HepG2 (cell line): ENCODE data around the gene ST8SIA3. TPM values are rescaled to one million over a fixed set of nuclear protein-coding genes. Genes with fewer than 3 reads are reported as not detected.

Source experiments
- ATAC-seq: fragments of 200-7000 bp; cut with Tn5 transposase; 3 replicates; pipeline ENCODE4 v1.9.1; 2020; ENCODE audit warnings: mild to moderate bottlenecking, moderate library complexity
- BruUV-seq: library from RNA; stranded (reverse); fragments of 400-500 nt; replicated peaks from 2 replicates; lab custom pipeline; 2021; lab: Mats Ljungman, UMichigan
- CTCF ChIA-PET: fragments of 300-600 bp; formaldehyde crosslinking; extraction: SDS; loops from one replicate; lab custom pipeline; 2021; ENCODE audit warnings: low total read pairs, inconsistent platforms, low intra/inter-chr PET ratio; lab: Yijun Ruan, JAX
- POLR2A ChIA-PET: fragments of 350-600 bp; sonication (Branson Sonifier 250); formaldehyde crosslinking; loops from one replicate; lab custom pipeline; 2020; ENCODE audit warnings: antibody characterized with exemption, inconsistent platforms; lab: Yijun Ruan, JAX
- DNase-seq: peaks from one replicate; pipeline ENCODE4 v3.0.0-alpha.2; 2015; ENCODE audit warnings: low spot score
- FAIRE-seq: peaks from 3 replicates; lab custom pipeline; 2011; peaks lifted over from hg19 to GRCh38; lab: Jason Lieb, UNC
- H2AFZ ChIP-seq: one replicate; pipeline ENCODE4 v1.6.1; 2011; ENCODE audit warnings: low read length, inconsistent platforms
- H3K27ac ChIP-seq: fragments of 300-600 bp; 3 replicates; pipeline ENCODE4 v1.8.0; 2011; ENCODE audit warnings: mixed run types, mild to moderate bottlenecking, mixed read lengths, low read length, inconsistent platforms; ENCODE audit not compliant: insufficient read depth; ENCODE audit errors: extremely low read length
- H3K27me3 ChIP-seq, 2 experiments: fragments of 200-600 bp in 1 of 2; 2 replicates in 1 of 2; 3 replicates in 1 of 2; pipeline versions ENCODE4 v1.6.0 to v1.8.0; 2011; ENCODE audit warnings: low read length in 2 of 2, mild to moderate bottlenecking in 2 of 2, moderate library complexity in 2 of 2, inconsistent platforms in 1 of 2; ENCODE audit not compliant: insufficient read depth in 2 of 2, control insufficient read depth in 1 of 2
- H3K36me3 ChIP-seq, 2 experiments: fragments of 200-600 bp in 1 of 2; replicated peaks in 1 of 2; 2 replicates in 1 of 2; 3 replicates in 1 of 2; pipeline versions ENCODE4 v1.5.1 to v1.8.0; 2011; ENCODE audit warnings: low read length in 2 of 2, inconsistent platforms in 1 of 2; ENCODE audit not compliant: insufficient read depth in 2 of 2, control insufficient read depth in 1 of 2
- H3K4me1 ChIP-seq: 2 replicates; pipeline ENCODE4 v1.5.1; 2012; ENCODE audit warnings: low read length, inconsistent platforms; ENCODE audit not compliant: insufficient read depth
- H3K4me2 ChIP-seq: 2 replicates; pipeline ENCODE4 v1.6.0; 2011; ENCODE audit warnings: low read depth, low read length, inconsistent platforms
- H3K4me3 ChIP-seq, 3 experiments: fragments of 200-600 bp in 1 of 3; sonication (generic), shearing (Covaris generic) in 1 of 3; replicated peaks in 1 of 3; 2 replicates each; pipeline ENCODE4 v1.5.1; 2011 to 2016; ENCODE audit warnings: low read length in 3 of 3, inconsistent platforms in 2 of 3, low read depth in 2 of 3, mild to moderate bottlenecking in 2 of 3, control low read depth in 1 of 3, mixed read lengths in 1 of 3; ENCODE audit not compliant: insufficient read depth in 1 of 3
- H3K79me2 ChIP-seq: one replicate; pipeline ENCODE4 v1.6.1; 2011; ENCODE audit warnings: low read length, inconsistent platforms; ENCODE audit not compliant: insufficient read depth
- H3K9ac ChIP-seq: 2 replicates; pipeline ENCODE4 v1.6.0; 2011; ENCODE audit warnings: mild to moderate bottlenecking, low read depth, low read length, inconsistent platforms; ENCODE audit not compliant: insufficient read depth
- H3K9me3 ChIP-seq: 2 replicates; pipeline ENCODE4 v1.5.1; 2012; ENCODE audit warnings: mild to moderate bottlenecking, low read length
- H4K20me1 ChIP-seq: 2 replicates; pipeline ENCODE4 v1.6.0; 2011; ENCODE audit warnings: inconsistent platforms, mild to moderate bottlenecking, low read length, moderate library complexity; ENCODE audit not compliant: insufficient read depth
- ADNP ChIP-seq: sonication (generic); formaldehyde crosslinking; IDR thresholded peaks from 2 replicates; pipeline ENCODE4 v1.4.0; 2020; ENCODE audit warnings: missing genetic modification reagents
- ATF6 ChIP-seq: sonication (generic); formaldehyde crosslinking; conservative IDR thresholded peaks from 2 replicates; pipeline ENCODE4 v1.4.0; 2020; ENCODE audit warnings: missing genetic modification reagents
- BRF2 ChIP-seq: sonication (generic); formaldehyde crosslinking; IDR thresholded peaks from 2 replicates; pipeline ENCODE4 v1.8.1; 2022; ENCODE audit warnings: mild to moderate bottlenecking, missing genetic modification reagents
- CENPBD1 ChIP-seq: sonication (generic); formaldehyde crosslinking; IDR thresholded peaks from 2 replicates; pipeline ENCODE4 v1.8.0; 2022; ENCODE audit warnings: missing genetic modification reagents, low read depth, mild to moderate bottlenecking, borderline replicate concordance
- GATA4 ChIP-seq: sonication (generic); IDR thresholded peaks from 2 replicates; pipeline ENCODE4 v1.6.1; 2016; ENCODE audit warnings: antibody characterized with exemption, low read depth, borderline replicate concordance
- GLMP ChIP-seq: sonication (generic); formaldehyde crosslinking; IDR thresholded peaks from 2 replicates; pipeline ENCODE4 v1.9.0; 2021; ENCODE audit warnings: missing genetic modification reagents, mild to moderate bottlenecking, borderline replicate concordance
- GPBP1L1 ChIP-seq: sonication (generic); formaldehyde crosslinking; IDR thresholded peaks from 2 replicates; pipeline ENCODE4 v1.5.0; 2020; ENCODE audit warnings: mild to moderate bottlenecking, missing genetic modification reagents
- HDAC2 ChIP-seq: sonication (generic); formaldehyde crosslinking; IDR thresholded peaks from 2 replicates; pipeline ENCODE4 v1.4.0; 2020; ENCODE audit warnings: missing genetic modification reagents
- HNF4A ChIP-seq: sonication (generic); formaldehyde crosslinking; IDR thresholded peaks from 2 replicates; pipeline ENCODE4 v1.4.0; 2020; ENCODE audit warnings: missing genetic modification reagents
- JUND ChIP-seq: sonication (generic); formaldehyde crosslinking; IDR thresholded peaks from 2 replicates; pipeline ENCODE4 v1.8.0; 2022; ENCODE audit warnings: mild to moderate bottlenecking, missing genetic modification reagents
- MBNL3 ChIP-seq: fragments of 250-450 bp; sonication (Bioruptor Pico); conservative IDR thresholded peaks from 2 replicates; pipeline ENCODE4 v1.8.0; 2022; ENCODE audit warnings: mild to moderate bottlenecking, inconsistent platforms
- NCOA5 ChIP-seq: sonication (generic); formaldehyde crosslinking; IDR thresholded peaks from 2 replicates; pipeline ENCODE4 v1.4.0; 2020; ENCODE audit warnings: missing genetic modification reagents
- SRSF9 ChIP-seq: fragments of 200-400 bp; formaldehyde crosslinking; IDR thresholded peaks from 2 replicates; pipeline ENCODE4 v1.6.1; 2018; ENCODE audit warnings: borderline replicate concordance, mild to moderate bottlenecking, low read depth, low read length; ENCODE audit not compliant: insufficient read depth, poor library complexity, severe bottlenecking
- TEAD3 ChIP-seq: optimal IDR thresholded peaks from 2 replicates; pipeline ENCODE3; 2016; ENCODE audit warnings: borderline replicate concordance
- TP53 ChIP-seq: sonication (generic); formaldehyde crosslinking; conservative IDR thresholded peaks from 2 replicates; pipeline ENCODE4 v1.4.0; 2020; ENCODE audit warnings: missing genetic modification reagents
- ZMYM3 ChIP-seq: sonication (generic); formaldehyde crosslinking; IDR thresholded peaks from 2 replicates; pipeline ENCODE4 v1.5.1; 2020; ENCODE audit warnings: mild to moderate bottlenecking, missing genetic modification reagents
- ZNF136 ChIP-seq: sonication (generic); formaldehyde crosslinking; IDR thresholded peaks from 2 replicates; pipeline ENCODE4 v1.8.1; 2022; ENCODE audit warnings: low read depth, mild to moderate bottlenecking, moderate library complexity, missing genetic modification reagents
- ZNF550 ChIP-seq: sonication (generic); formaldehyde crosslinking; IDR thresholded peaks from 2 replicates; pipeline ENCODE4 v1.4.0; 2020; ENCODE audit warnings: mild to moderate bottlenecking, missing genetic modification reagents, borderline replicate concordance
- ZNF768 ChIP-seq: sonication (generic); formaldehyde crosslinking; IDR thresholded peaks from 2 replicates; pipeline ENCODE4 v1.4.0; 2020; ENCODE audit warnings: missing genetic modification reagents
- WGBS: methylation state at CpG from one replicate; pipeline ENCODE4 v1.1.6; 2017; ENCODE audit warnings: low lambda C conversion rate; 5-methylcytosine and 5-hydroxymethylcytosine counted together
- in situ Hi-C: cut with HindIII; loops from 2 replicates; pipeline ENCODE4 v1.10.0; 2017; ENCODE audit warnings: low pct_unique_long_range_greater_than_20kb; ENCODE audit not compliant: extremely low pct_ligation_motif_present
- intact Hi-C: fragments of 100-400 bp; cut with micrococcal nuclease; formaldehyde crosslinking; loops from one replicate; pipeline ENCODE4 v1.10.0; 2022; ENCODE audit not compliant: unreplicated experiment
- polyA plus RNA-seq, 8 experiments: library from polyadenylated mRNA; depleted of rRNA in 3 of 8; stranded (reverse) in 7 of 8; unstranded in 1 of 8; fragments of >200 nt; fragmentation: Illumina TruSeq in 4 of 8; extraction: Trizol in 4 of 8; gene quantifications; 2 replicates each; pipeline versions ENCODE4 v1.2.1 to v1.2.3, GENCODE V29; 2011 to 2016; ENCODE audit warnings: low read depth in 4 of 8, missing spikeins in 1 of 8, mixed read lengths in 1 of 8; ENCODE audit not compliant: insufficient read depth in 1 of 8
- total RNA-seq, 5 experiments: library from RNA; depleted of rRNA; stranded (reverse); fragments of >200 nt; fragmentation: Illumina TruSeq; extraction: Trizol; gene quantifications; 2 replicates each; pipeline ENCODE4 v1.2.3, GENCODE V29; 2016; ENCODE audit warnings: low read depth in 1 of 5

The ST8SIA3 gene
- total and polyA plus RNA-seq, 2 of the 13 experiments (the other 11 are each of a cell fraction or from before 2014, with no cell fraction given), result not detected

- H3K4me1 ChIP-seq, result peaks cover 8% of the 10 kb centered on the region
- POLR2A ChIA-PET, result no interaction called here
- H3K36me3 ChIP-seq, result no peaks in the 10 kb centered on the region
- DNase-seq (no peak), ATAC-seq (peak; percentile 58), FAIRE-seq (no peak)
- in situ Hi-C loops, result no loop called here
- no peaks in the 10 kb centered on the region for H3K79me2 ChIP-seq
- H3K9ac ChIP-seq, result no peak overlapping the region
- intact Hi-C loops, result no loop called here
- H4K20me1 ChIP-seq, result no peaks in the 10 kb centered on the region
- no peaks in the 10 kb centered on the region for H3K9me3 ChIP-seq
- H3K4me3 ChIP-seq, result no peak overlapping the region
- H3K4me2 ChIP-seq, result peak overlapping the region; percentile 23; the same call in 1 of the 2 replicates
- CTCF ChIA-PET, result no interaction called here
- no peak overlapping the region for H3K27ac ChIP-seq
- BruUV-seq, result no TSS peak
- 32% methylated on average over 3 of the region's 3 CpGs for WGBS
- H3K27me3 ChIP-seq, result no peaks in the 10 kb centered on the region
- no peak overlapping the region for H2AFZ ChIP-seq
- TF ChIP-seq ZNF768 (CRISPR knock-in tag) (peak; percentile 93), BRF2 (CRISPR knock-in tag) (no peak), GATA4 (no peak), GPBP1L1 (no peak), HNF4A (peak; percentile 49; the same call in 1 of the 2 replicates), ATF6 (CRISPR knock-in tag) (no peak), ADNP (CRISPR knock-in tag) (no peak), ZNF550 (CRISPR knock-in tag) (no peak), JUND (CRISPR knock-in tag) (no peak), TP53 (no peak), NCOA5 (CRISPR knock-in tag) (no peak), CENPBD1 (CRISPR knock-in tag) (no peak), GLMP (CRISPR knock-in tag) (no peak), ZMYM3 (CRISPR knock-in tag) (peak; percentile 46; the same call in 1 of the 2 replicates), SRSF9 (no peak), MBNL3 (CRISPR knock-in tag) (no peak), HDAC2 (CRISPR knock-in tag) (no peak), TEAD3 (no peak), ZNF136 (CRISPR knock-in tag) (no peak)
These were observed 39.8 kb upstream of the ST8SIA3 start for GRCh38 chr18:57312346-57313144.
